NCI-H446 treated with DMSO at 0.1 percent for 48 hours (cell line): ENCODE data around the gene CHST11.

Experiments used
- DNase-seq: peaks from one replicate; lab custom pipeline; 2025; lab: John Stamatoyannopoulos, UW

Gene CHST11

DNA sequence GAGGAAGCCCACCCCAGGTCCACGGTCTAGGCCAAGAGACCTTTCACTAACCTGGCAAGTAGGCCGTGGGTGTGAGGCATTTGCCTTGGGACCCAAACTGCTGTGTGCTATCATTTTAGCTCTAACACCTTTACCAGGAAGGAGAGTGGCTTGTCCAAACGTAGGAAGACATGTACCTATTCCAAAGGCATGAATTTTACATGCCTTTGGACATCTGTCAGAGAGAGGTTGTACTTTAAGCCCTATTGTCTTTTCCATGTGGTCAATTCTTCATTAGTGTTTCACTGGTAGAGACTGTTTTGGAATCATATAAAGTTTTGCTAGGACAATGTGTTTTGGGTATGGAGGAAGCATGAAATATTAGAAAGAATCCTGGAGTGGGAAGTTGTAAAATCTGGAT lies 352.5 kb downstream of the CHST11 start:
- DNase-seq: no peak

DNA sequence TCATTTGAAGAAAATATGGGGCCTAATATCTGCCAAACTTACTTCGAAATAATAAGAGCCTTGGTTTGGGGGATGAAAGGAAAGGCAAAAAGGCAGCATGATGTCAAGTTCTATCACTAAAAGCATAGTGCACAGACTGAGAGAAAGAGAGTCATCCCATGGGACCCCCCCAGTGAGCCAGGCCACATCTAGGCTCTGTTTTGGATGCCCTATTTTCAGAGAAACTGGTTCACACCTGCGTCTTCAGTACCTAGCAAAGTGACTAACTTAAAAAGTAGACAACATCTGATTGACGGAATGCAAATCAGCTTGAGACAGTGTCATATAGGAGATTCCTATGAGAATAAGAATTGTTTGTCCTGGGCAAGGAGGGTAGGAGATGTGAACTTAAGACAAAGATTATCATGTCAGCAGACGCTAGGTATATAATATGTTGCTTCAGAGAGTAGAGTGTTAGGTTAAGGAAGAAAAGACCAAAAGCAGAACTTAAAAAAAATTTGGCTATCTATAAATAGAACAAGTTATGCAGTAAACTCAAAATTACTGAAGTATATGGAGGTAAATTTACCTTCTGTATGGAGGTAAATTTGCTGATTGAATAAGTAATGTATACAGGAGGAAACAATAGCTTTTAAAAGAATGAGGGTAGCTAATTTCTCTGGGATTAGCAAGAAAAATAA lies 353.1 kb downstream of the CHST11 start:
- DNase-seq: no peak
